GM19468 (cell line): ENCODE measurements around the gene DLGAP4.
"Not testable (repeated sequence)": the region's sequence is repeated elsewhere in the genome, so short reads cannot be mapped to it uniquely, and the experiment has no call there.

Source experiments
- ATAC-seq: cut with Tn5 transposase; IDR thresholded peaks from one replicate; pipeline ENCODE4 v1.9.1; 2021; ENCODE audit warnings: mild to moderate bottlenecking, moderate library complexity, moderate number of reproducible peaks; ENCODE audit not compliant: unreplicated experiment; ENCODE audit errors: extremely low read depth

DLGAP4 gene

GRCh38 chr20:36544134-36545018 lies 238.2 kb downstream of the DLGAP4 start:
- ATAC-seq = no peak

- no peak for ATAC-seq
Observed at GRCh38 chr20:36546111-36546736, 240.1 kb downstream of the DLGAP4 start.

- ATAC-seq = no peak
Observed at GRCh38 chr20:36547186-36548005, 241.3 kb downstream of the DLGAP4 start.

DNA sequence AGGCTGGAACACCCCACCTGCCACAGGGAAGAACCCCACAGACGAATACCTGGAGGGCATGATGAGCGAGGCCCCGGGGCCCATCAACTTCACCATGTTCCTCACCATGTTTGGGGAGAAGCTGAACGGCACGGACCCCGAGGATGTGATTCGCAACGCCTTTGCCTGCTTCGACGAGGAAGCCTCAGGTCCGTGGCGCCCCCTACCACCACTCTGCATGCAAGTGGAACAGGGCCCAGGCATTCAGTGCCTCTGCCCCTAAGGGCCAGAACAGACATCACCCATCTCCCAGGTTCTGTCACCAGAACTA lies 241.8 kb downstream of the DLGAP4 start:
- ATAC-seq = no peak

GRCh38 chr20:36548704-36549627 lies 242.8 kb downstream of the DLGAP4 start:
- ATAC-seq = no peak

- ATAC-seq = no peak
Observed at GRCh38 chr20:36549628-36549941, 243.4 kb downstream of the DLGAP4 start.

DNA sequence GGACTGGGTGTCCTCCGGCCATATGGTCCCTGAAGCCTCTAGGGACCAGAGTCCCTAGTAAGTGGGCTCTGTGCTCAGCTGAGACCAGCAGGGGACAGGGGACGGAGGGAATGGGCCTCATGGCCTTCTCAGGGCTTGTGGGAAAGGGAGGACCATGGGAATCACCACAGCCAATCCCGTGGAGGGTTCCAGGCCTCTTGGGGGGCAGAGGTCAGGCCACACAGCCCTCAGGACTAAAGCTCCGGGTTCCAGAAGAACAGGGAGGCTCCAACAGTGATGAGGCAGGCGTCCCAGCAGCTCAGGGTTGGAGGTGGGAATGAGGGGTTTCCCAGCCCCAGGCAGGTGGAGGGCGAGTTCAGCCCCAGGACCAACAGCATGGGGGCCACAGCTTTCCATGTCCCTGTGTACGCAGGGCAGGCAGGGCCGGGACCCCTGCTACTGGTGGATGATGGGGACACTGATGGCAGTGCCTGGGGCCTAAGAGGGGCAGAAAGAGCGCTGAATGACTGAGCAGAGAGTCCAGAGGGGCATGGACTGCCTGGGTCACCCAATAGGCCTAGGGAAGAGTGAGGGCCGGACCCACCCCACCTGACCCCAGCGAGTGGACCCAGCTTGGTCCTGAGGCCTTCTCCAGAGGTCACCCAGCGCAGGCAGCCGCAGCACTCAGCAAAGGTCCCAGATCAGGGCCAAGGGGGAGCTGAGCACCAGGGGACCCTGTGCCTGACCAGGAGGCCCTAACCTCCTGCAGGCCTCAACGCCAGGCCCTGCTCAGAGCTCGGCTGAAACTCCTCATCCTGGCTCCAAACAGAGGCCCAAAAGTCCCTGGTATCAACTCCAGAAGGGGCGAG lies 244.0 kb downstream of the DLGAP4 start:
- no peak for ATAC-seq

GRCh38 chr20:36550790-36551299 lies 244.7 kb downstream of the DLGAP4 start:
- no peak for ATAC-seq

GRCh38 chr20:36555248-36555647 lies 249.1 kb downstream of the DLGAP4 start:
- ATAC-seq = no peak

- no peak for ATAC-seq
Observed at GRCh38 chr20:36562724-36563123, 256.6 kb downstream of the DLGAP4 start.

- no peak for ATAC-seq
Observed at GRCh38 chr20:36563374-36563773, 257.2 kb downstream of the DLGAP4 start.

DNA sequence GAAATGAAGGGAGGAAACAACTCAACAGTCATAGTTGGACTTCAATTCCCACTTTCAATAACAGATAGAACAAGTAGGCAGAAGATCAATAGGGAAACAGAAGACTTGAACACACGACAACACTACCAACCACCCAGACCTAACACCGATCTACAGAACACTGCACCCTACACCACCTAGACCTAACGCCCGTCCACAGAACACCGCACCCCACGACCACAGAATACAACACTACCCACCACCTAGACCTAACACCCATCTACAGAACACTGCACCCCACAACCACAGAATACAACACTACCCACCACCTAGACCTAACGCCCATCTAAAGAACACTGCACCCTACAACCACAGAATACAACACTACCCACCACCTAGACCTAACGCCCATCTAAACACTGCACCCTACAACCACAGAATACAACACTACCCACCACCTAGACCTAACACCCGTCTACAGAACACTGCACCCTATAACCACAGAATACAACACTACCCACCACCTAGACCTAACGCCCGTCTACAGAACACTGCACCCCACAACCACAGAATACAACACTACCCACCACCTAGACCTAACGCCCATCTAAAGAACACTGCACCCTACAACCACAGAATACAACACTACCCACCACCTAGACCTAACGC lies 258.1 kb downstream of the DLGAP4 start:
- ATAC-seq = not testable (repeated sequence)

GRCh38 chr20:36564726-36565121 lies 258.6 kb downstream of the DLGAP4 start:
- ATAC-seq = not testable (repeated sequence)

DNA sequence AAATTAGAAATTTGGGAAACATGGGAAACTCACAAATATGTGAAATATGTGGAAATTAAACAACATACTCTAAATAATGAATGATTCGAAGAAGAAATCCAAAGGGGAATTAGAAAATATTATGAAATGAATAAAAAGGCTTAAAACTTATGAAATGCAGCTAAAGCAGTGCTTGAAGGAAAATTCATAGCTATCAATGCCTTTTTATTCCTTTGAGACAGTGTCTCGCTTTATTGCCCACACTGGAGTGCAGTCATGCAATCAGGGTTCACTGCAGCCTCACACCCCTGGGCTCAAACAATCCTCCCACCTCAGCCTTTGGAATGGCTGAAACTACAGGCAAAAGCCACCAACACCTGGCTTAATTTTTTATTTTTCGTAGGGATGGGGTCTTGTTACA lies 259.4 kb downstream of the DLGAP4 start:
- ATAC-seq = no peak

- ATAC-seq = no peak
Observed at GRCh38 chr20:36569847-36570429, 263.8 kb downstream of the DLGAP4 start.

DNA sequence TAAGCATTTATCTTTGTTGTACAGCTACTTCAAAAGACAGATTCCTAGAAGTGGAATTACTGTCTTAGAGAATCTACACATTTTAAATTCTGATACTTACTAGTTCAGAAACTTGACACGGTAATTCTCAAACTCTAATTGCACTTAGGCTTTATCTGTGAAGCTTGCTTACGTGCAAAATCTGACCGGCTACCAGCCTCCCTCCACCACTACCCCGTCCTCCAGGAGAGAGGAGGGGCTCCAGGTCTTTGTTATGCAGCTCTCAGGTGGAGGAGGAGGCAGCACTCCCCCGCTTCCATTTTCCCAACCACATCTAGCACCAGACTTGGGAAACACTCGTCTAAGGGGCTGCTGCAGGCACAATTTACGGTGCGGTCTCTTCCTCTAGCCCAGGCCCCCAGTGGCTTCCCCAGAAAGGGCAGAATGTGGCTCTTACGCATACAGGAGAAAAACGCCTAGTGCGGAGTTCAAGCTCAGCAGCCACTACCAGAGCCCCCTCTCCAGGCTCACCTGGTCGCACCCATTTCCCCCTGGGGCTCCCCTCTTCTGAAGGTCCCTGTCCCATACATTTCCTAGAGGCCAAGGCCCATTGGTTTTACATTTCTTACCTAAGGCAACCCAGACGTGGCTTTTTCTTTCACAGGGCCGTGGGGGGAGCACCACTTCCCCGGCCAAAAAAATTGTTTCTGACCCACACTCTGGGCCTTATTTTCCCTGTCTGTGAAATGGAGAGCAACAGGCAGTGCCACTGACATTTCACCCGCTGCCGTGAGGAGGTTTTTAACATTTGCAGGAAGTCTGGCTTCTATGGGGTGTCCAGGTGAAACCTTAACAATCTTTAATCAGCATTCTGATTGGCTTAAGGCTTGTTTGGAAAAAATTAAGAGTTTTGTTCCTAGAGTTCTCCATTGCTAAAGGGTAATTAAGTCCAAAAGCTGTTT lies 265.7 kb downstream of the DLGAP4 start:
- no peak for ATAC-seq

GRCh38 chr20:36572701-36573102 lies 266.6 kb downstream of the DLGAP4 start:
- no peak for ATAC-seq
